ENCODE results near the gene CADM2. TPM values are rescaled to one million over a fixed set of nuclear protein-coding genes. Genes with fewer than 3 reads are reported as not detected.

CADM2 gene
- total RNA-seq, 1 donor from 2014 or later = 3.3 TPM

DNA sequence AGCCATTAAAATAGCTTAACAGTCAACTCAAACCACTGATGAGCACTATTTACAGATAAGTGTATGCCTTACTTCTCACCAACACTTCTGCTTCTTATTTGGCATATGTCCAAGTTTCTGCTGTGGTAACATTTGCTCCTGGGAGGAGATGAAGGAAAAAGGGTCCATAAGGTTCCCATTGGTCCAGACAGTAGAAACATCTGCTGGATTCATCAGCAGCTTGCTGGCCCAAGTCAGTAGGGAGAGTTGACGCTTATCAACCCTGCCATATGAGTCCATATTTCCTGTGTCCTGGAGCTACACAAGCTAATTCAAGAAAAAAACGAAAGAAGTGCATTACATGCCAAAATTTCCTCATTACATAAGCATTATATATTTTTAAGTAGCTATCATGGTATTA, 824.5 kb downstream of the CADM2 start:
- DNase-seq (ENCODE audit: low spot score in 2 of 2, unreplicated experiment in 2 of 2) = no peak
- no peaks in the 10 kb centered on the region for H3K36me3 Mint-ChIP-seq
- no peaks in the 10 kb centered on the region for H3K4me1 Mint-ChIP-seq
- no peaks in the 10 kb centered on the region for H3K9me3 Mint-ChIP-seq
- TF ChIP-seq, protein P1, sequence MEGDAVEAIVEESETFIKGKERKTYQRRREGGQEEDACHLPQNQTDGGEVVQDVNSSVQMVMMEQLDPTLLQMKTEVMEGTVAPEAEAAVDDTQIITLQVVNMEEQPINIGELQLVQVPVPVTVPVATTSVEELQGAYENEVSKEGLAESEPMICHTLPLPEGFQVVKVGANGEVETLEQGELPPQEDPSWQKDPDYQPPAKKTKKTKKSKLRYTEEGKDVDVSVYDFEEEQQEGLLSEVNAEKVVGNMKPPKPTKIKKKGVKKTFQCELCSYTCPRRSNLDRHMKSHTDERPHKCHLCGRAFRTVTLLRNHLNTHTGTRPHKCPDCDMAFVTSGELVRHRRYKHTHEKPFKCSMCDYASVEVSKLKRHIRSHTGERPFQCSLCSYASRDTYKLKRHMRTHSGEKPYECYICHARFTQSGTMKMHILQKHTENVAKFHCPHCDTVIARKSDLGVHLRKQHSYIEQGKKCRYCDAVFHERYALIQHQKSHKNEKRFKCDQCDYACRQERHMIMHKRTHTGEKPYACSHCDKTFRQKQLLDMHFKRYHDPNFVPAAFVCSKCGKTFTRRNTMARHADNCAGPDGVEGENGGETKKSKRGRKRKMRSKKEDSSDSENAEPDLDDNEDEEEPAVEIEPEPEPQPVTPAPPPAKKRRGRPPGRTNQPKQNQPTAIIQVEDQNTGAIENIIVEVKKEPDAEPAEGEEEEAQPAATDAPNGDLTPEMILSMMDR (IDR thresholded peaks at IDR 0.05; ENCODE audit: unreplicated experiment) = no peak
- H3K27me3 Mint-ChIP-seq (ENCODE audit: low read depth) = no peaks in the 10 kb centered on the region
- H3K27ac Mint-ChIP-seq = no peak overlapping the region
- no peak overlapping the region for H3K4me3 Mint-ChIP-seq

DNA sequence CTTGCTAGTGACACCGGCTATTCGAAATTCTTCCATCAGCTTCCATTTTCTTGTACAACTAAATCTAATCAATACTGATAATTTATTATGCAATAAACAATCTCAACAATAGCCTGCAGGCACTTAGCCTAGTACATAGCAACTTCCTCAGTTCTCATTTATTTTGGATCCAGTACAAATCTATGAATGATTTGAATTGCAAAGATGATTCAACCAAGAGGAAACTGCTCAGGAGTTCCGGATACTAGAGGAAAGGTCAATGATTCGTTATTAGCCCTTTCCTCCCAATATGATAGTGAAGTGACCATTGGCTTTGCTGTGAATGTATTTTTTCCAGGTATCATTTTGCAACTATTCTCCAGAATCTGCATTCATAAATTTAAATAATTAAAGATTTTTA, 827.0 kb downstream of the CADM2 start:
- Mint-ChIP-seq H3K27me3 (ENCODE audit: low read depth) (no peaks in the 10 kb centered on the region), H3K4me3 (no peak overlapping the region), H3K36me3 (no peaks in the 10 kb centered on the region), H3K4me1 (no peaks in the 10 kb centered on the region), H3K9me3 (no peaks in the 10 kb centered on the region), H3K27ac (no peak overlapping the region)
- TF ChIP-seq, protein P1 (IDR thresholded peaks at IDR 0.05; ENCODE audit: unreplicated experiment) = no peak
- no peak for DNase-seq (ENCODE audit: low spot score in 2 of 2, unreplicated experiment in 2 of 2)

DNA sequence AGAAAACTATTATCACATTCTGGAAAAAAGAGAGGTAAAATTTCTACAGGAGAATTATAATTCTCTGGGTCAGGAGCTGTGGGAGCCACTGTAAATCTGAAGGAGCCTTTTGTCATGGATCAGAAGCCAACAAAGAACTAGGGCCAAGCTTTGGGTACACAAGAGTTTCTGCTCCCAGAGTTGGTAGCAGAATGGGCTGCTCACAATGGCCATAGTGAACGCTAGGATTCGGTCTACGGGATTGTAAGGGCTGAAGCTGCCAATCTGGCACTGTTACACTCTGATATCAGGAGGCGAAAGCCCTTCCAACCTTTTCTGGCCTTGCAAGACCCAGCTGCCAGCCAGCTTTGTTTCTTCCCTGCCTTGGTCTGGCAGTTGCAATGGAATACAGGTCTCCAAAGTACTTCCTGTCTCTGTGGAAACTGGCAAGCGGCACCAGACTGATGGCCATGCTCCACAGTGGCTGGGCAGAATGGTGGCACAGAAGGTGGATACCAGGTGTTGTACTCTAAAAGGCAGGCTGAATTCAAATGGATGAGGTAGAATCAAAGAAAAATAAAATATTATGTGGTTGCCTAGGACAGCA, 831.7 kb downstream of the CADM2 start:
- Mint-ChIP-seq H3K27me3 (ENCODE audit: low read depth) (no peaks in the 10 kb centered on the region), H3K36me3 (no peaks in the 10 kb centered on the region), H3K9me3 (no peaks in the 10 kb centered on the region), H3K4me1 (no peaks in the 10 kb centered on the region), H3K27ac (no peak overlapping the region), H3K4me3 (no peak overlapping the region)
- no peak for DNase-seq (ENCODE audit: low spot score in 2 of 2, unreplicated experiment in 2 of 2)
- TF ChIP-seq, protein P1 (IDR thresholded peaks at IDR 0.05; ENCODE audit: unreplicated experiment) = no peak

DNA sequence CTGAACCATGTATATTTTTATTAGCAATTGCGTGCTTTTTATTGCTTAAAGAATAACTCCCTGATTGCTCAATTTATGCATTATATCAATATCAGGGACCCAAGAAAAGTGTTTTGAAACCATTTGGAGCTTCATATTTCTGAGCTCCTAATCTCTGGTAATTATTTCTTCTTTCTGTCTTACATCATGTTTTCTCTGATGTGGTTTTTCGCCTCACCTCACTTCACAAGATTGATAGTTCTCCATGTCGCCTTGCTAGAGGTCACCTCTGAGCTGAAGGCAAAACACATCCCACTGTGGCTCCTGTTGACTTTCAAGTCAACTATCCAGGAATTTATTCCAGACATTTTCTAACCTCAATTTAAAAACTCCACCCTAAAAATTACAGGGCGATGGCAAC, 837.4 kb downstream of the CADM2 start:
- Mint-ChIP-seq H3K9me3 (peaks cover 15% of the 10 kb centered on the region), H3K4me3 (no peak overlapping the region), H3K36me3 (peaks cover 2% of the 10 kb centered on the region), H3K27me3 (ENCODE audit: low read depth) (no peaks in the 10 kb centered on the region), H3K4me1 (no peaks in the 10 kb centered on the region), H3K27ac (no peak overlapping the region)
- DNase-seq (ENCODE audit: low spot score in 2 of 2, unreplicated experiment in 2 of 2) = no peak
- TF ChIP-seq, protein P1 (IDR thresholded peaks at IDR 0.05; ENCODE audit: unreplicated experiment) = no peak

DNA sequence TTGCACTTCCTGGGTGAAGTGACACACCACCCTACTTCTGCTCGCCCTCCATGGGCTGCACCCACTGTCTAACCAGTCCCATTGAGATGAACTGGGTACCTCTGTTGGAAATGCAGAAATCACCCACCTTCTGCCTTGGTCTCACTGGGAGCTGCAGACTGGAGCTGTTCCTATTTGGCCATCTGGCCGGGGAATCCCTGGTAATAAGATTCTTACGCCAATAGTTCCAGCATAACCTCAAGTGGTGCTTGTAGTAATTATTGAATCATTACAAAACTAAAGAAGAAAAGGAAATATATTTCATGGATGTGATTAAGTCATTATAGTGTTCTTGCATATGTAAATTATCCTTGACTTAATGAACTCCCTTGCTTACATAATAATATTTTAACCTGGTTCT, 841.9 kb downstream of the CADM2 start:
- Mint-ChIP-seq H3K9me3 (peaks cover 15% of the 10 kb centered on the region), H3K36me3 (peaks cover 2% of the 10 kb centered on the region), H3K27me3 (ENCODE audit: low read depth) (no peaks in the 10 kb centered on the region), H3K4me3 (no peak overlapping the region), H3K27ac (no peak overlapping the region), H3K4me1 (peaks cover 3% of the 10 kb centered on the region)
- TF ChIP-seq, protein P1 (IDR thresholded peaks at IDR 0.05; ENCODE audit: unreplicated experiment) = no peak
- no peak for DNase-seq (ENCODE audit: low spot score in 2 of 2, unreplicated experiment in 2 of 2)

DNA sequence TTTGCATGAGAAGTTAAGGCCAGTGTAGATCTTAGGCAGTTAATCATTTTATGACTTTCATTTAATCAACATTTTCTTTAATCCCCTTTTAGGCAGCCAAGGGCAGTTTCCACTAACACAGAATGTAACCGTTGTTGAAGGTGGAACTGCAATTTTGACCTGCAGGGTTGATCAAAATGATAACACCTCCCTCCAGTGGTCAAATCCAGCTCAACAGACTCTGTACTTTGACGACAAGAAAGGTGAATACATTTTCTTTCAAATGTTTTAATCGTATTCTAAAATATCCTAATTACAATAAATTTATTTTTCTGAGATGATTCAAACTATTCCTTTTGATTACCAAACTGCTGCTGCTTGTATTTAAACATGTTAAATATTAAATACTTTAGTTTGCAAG, 843.2 kb downstream of the CADM2 start:
- Mint-ChIP-seq H3K9me3 (peaks cover 15% of the 10 kb centered on the region), H3K27ac (no peak overlapping the region), H3K36me3 (peaks cover 2% of the 10 kb centered on the region), H3K4me1 (peaks cover 3% of the 10 kb centered on the region), H3K4me3 (no peak overlapping the region), H3K27me3 (ENCODE audit: low read depth) (no peaks in the 10 kb centered on the region)
- DNase-seq (ENCODE audit: low spot score in 2 of 2, unreplicated experiment in 2 of 2) = no peak
- TF ChIP-seq, protein P1 (IDR thresholded peaks at IDR 0.05; ENCODE audit: unreplicated experiment) = no peak
